Ramos (cell line): ENCODE data around the gene RASSF10.

ENCODE experiments used
- in situ Hi-C: fragments of 300-500 bp; cut with MboI; formaldehyde crosslinking; loops from one replicate; pipeline ENCODE4 v1.14.3; 2022; ENCODE audit warnings: low sequenced_read_pairs; ENCODE audit not compliant: unreplicated experiment

The RASSF10 gene

GRCh38 chr11:12990162-12990480 lies 19.0 kb upstream of the RASSF10 start:
- in situ Hi-C loops = no loop called here

- in situ Hi-C loops = no loop called here
These were observed 17.7 kb upstream of the RASSF10 start for GRCh38 chr11:12991426-12991825.

GRCh38 chr11:12993626-12994025 lies 15.5 kb upstream of the RASSF10 start:
- in situ Hi-C loops = no loop called here

- in situ Hi-C loops = no loop called here
These were observed 14.6 kb upstream of the RASSF10 start for GRCh38 chr11:12994476-12994875.

- in situ Hi-C loops = no loop called here
These were observed 13.9 kb upstream of the RASSF10 start for GRCh38 chr11:12995188-12995587.

- in situ Hi-C loops = no loop called here
These were observed 13.3 kb upstream of the RASSF10 start for GRCh38 chr11:12995823-12996222.

GRCh38 chr11:12997168-12997567 lies 11.9 kb upstream of the RASSF10 start:
- in situ Hi-C loops = no loop called here

GRCh38 chr11:12998336-12998735 lies 10.8 kb upstream of the RASSF10 start:
- in situ Hi-C loops = no loop called here

- in situ Hi-C loops = no loop called here
These were observed 9.5 kb upstream of the RASSF10 start for GRCh38 chr11:12999597-12999996.

GRCh38 chr11:13000116-13000515 lies 9.0 kb upstream of the RASSF10 start:
- in situ Hi-C loops = no loop called here

GRCh38 chr11:13000721-13001120 lies 8.4 kb upstream of the RASSF10 start:
- in situ Hi-C loops = no loop called here

- in situ Hi-C loops = no loop called here
These were observed 5.2 kb upstream of the RASSF10 start for GRCh38 chr11:13003736-13004493.

GRCh38 chr11:13007182-13008060 lies 1.7 kb upstream of the RASSF10 start:
- in situ Hi-C loops = no loop called here

- in situ Hi-C loops = no loop called here
These were observed 1.1 kb upstream of the RASSF10 start for GRCh38 chr11:13008061-13008435.

- in situ Hi-C loops = no loop called here
These were observed 382 bp downstream of the RASSF10 start for GRCh38 chr11:13009476-13009920.

- in situ Hi-C loops = no loop called here
These were observed 1.0 kb downstream of the RASSF10 start for GRCh38 chr11:13009921-13010748.

- in situ Hi-C loops = no loop called here
These were observed 1.8 kb downstream of the RASSF10 start for GRCh38 chr11:13010749-13011465.

GRCh38 chr11:13011466-13012055 lies 2.4 kb downstream of the RASSF10 start:
- in situ Hi-C loops = no loop called here

- in situ Hi-C loops = no loop called here
These were observed 3.0 kb downstream of the RASSF10 start for GRCh38 chr11:13012056-13012661.
